HUDEP-2 (cell line): ENCODE data around the gene MLLT6.
"Not testable (repeated sequence)": the region's sequence is repeated elsewhere in the genome, so short reads cannot be mapped to it uniquely, and the experiment has no call there.

Source experiments
- DNase-seq, 76 experiments: peaks; one replicate each; lab custom pipeline; 2025; ENCODE audit not compliant: unreplicated experiment in 76 of 76; lab: John Stamatoyannopoulos, UW

Gene MLLT6

GRCh38 chr17:38725066-38725465, 20.0 kb downstream of the MLLT6 start:
- peak in 3 of 76 experiments; percentile 12 to 63 (median 40) for DNase-seq

- DNase-seq, result not testable (repeated sequence)
These were observed 21.1 kb downstream of the MLLT6 start for GRCh38 chr17:38726145-38726544.

- no peak for DNase-seq
These were observed 22.7 kb downstream of the MLLT6 start for GRCh38 chr17:38727736-38728135.

- DNase-seq, result peak in 1 of 76 experiments; percentile 13
These were observed 23.3 kb downstream of the MLLT6 start for GRCh38 chr17:38728290-38728831.

- DNase-seq, result no peak
These were observed 24.4 kb downstream of the MLLT6 start for GRCh38 chr17:38729368-38729885.

GRCh38 chr17:38729886-38730525, 24.9 kb downstream of the MLLT6 start, which contains the start of gene CISD3:
TSS of gene CISD3 (plus strand) at chr17:38730341. CDS start at chr17:38730359, 18 bp downstream.
- DNase-seq, result peak in 69 of 76 experiments; percentile 11 to 90 (median 72)

GRCh38 chr17:38730526-38731379, 25.7 kb downstream of the MLLT6 start:
- peak in 54 of 76 experiments; percentile 6 to 82 (median 44) for DNase-seq

- DNase-seq, result no peak
These were observed 26.6 kb downstream of the MLLT6 start for GRCh38 chr17:38731526-38732294.

GRCh38 chr17:38732376-38733281, 27.6 kb downstream of the MLLT6 start:
- DNase-seq, result peak in 15 of 76 experiments; percentile 9 to 45 (median 23)

- no peak for DNase-seq
These were observed 28.4 kb downstream of the MLLT6 start for GRCh38 chr17:38733282-38733981.

GRCh38 chr17:38733982-38734973, 29.2 kb downstream of the MLLT6 start:
- no peak for DNase-seq

- DNase-seq, result peak in 35 of 76 experiments; percentile 7 to 64 (median 41)
These were observed 30.3 kb downstream of the MLLT6 start for GRCh38 chr17:38735161-38735997.

- no peak for DNase-seq
These were observed 33.1 kb downstream of the MLLT6 start for GRCh38 chr17:38738007-38738662.

GRCh38 chr17:38738686-38739085, 33.6 kb downstream of the MLLT6 start:
- no peak for DNase-seq

GRCh38 chr17:38739305-38739704, 34.2 kb downstream of the MLLT6 start:
- no peak for DNase-seq

GRCh38 chr17:38740044-38740443, 35.0 kb downstream of the MLLT6 start:
- no peak for DNase-seq
